ENCODE data around the gene MPO.

MPO gene

DNA sequence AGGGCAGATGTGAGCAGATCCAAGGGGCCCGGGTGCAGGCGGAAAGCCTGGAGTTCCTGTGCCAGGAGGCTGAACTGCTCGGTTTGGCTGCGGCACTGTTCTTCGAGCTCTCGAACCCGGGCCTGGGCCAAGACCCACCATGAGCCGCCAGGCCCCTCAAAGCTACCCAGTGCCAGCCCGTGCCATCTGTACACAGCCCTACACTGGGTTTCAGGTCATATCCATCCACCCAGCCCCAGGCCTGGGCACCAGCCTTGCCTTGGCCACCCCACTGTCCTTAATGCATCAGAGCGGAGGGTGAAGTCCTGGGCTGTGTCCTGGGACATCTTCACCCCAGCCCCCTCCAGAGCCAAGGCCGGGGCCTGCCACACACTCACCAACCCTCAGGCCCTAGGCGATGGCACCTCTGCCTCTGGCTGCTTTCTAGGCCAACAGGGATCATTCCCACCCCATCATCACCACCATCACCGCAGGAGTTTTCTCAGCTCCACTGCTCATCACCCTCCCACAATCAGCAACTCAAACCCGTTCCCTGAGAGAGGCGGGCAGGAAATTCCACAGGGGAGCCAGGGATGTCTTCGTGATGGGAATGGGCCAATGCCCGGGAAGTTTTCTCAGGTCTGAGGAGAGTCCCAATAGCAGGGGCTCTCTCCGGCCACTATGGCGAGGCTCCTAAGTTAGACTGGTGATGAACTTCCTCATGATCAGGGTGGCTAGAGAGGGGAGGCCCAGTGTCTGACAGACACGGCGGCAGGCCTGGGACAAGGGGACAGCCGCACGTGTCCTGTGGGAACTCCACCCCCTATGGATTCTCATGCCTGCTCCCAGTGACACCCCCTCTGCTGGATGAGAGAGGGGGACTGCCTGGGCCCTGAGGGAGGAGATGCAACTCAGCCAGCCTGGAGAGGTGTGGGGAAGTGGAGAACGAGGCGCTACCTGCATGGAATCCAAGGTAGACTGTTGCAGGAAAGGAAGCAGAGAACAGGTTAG lies 38.7 kb upstream of the MPO start:
- DNase-seq = no peak

DNA sequence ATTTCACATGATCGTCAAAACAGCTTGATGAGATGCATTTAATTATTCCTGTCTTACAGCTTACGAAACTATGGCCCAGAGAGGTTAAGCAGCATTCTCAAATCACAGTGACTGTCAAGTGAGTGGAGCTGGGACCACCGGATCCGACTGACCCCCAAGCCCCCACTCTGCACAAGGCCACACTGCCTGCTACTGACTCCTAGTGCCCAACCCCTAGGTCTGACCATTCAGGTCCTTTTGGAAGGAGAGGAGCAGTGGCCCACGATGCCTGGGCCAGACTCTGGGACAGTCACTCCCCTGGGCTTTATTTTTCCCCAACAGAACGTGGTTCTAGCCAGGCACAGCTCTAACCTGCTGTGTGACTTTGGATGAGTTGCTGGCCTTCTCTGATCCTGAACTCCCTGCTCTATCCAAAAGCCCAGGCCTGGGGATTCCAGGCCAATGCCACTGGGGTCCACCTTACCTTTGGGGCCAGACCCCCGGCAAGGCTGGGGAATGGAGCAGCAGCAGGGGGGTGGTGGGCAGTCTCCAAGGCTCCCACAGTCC lies 38.0 kb upstream of the MPO start:
- no peak for DNase-seq

DNA sequence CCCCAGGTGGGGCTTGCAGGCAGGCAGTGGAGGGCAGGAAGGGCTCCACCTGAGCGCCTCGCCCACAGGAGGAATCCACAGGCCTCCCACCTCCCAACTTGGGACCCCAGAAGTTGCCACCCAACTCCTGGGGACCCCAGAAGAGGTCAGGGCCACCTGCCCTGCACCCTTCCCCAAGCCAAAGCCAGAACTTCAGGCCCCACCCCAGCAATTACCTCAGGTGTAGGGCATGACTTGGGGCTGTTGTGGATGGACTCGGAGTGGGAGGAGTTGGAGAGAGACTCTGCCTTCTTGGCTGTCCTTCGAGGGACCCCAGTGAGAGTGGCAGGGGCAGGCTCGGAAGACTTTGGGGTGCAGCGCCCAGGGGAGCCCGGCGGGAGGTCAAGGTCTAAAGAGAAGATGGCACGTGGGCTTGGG lies 37.3 kb upstream of the MPO start:
- DNase-seq = no peak

DNA sequence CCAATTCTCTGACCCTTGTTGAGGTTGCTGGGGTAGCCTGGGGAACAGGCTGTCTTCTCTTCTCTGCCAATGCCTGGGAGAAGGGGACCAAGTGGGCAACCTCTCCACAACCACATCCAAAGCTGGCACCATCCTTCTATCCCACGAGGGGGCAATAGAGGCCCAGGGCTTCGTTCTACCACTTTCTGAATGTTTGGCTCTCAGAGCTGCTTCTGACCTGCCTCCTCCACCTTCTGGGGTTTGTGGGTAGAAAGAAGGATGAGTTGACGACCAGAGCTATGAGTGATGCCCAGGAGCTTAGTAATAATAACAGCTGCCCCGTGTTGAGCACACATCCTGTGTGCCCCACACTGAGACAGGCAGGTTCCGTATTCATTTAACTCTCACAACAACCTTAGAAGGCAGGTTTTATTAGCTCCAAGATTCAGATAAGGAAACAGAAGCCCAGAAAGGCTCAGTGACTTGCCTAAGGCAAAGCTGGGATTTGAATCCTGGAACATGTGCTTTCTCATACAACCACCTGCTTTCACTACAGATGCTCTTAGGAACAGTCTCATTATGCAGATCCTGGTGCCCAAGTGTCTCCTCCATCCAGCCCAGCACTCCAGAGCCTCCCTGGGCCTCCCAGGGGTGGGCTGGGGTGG lies 36.8 kb upstream of the MPO start:
- DNase-seq = peak; percentile 78

DNA sequence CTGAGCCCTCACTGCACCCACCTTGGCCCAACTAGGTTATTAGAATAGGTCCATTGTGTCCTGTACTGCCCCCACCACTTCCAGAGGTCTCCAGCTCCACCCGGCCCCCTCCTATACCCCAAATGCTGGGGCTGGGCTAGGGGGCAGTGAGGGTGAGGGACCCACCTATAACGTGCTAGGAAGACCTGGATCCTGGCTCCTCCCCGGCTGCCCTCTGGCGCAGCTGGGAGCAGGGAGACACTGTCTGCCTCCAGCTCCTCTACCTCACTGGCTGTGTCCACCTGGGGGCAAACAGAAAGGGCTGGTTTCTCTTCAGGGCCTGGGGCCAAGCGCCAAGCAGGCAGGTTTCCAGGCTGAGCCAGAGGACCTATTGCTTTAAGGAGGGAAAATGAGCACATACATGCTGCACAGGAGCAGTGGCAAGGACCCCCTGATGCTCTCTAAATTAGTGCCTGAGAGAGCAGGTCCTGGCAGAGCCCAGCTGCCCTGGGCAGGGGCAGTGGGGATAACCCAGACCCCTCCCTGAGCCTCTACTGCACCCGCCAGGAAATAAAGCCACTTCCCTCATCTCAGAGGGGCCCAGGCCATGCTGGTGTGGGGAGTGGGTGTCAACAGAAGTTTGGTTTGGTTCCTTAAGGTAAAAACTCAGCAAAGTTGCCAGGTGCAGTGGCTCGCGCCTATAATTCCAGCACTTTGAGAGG lies 35.7 kb upstream of the MPO start:
- no peak for DNase-seq

DNA sequence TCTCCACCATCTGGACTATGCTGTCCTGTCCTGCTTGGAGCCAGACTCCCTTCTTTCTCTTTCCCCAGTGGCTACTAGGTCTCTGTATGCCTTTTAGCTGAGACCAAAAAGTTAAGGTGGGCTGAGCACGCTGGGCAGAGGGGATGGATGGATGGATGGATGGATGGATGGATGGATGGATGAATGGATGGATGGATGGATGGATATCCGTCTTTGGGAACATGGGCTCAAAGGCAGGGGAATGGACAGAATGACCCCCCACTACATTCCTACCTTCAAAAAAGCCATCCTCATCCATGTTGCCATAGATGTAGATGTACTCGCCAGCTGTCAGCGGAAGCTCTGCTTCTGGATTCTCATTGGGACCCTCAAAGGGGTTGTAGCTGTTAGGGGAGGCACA lies 35.0 kb upstream of the MPO start:
- no peak for DNase-seq

DNA sequence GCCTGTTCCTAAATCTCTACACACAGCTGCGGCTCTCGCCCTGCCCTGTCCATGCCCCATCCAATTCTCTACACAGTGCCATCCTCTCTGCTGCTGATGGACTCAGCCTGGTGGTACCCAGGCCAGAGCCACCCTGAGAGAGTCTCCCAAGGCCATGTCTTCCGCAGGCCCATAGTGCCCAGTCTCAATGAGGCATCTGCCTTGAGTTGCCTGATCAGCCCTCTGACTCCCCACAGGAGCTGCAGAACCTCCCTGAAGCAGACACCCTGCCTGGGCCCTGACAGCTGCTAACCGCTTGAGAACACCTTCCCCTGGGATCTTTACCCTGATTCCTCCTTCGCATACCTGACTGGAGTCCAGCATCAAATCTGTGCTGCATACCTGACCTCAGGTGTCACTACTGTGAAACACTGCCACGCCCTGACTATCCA lies 34.6 kb upstream of the MPO start:
- no peak for DNase-seq

DNA sequence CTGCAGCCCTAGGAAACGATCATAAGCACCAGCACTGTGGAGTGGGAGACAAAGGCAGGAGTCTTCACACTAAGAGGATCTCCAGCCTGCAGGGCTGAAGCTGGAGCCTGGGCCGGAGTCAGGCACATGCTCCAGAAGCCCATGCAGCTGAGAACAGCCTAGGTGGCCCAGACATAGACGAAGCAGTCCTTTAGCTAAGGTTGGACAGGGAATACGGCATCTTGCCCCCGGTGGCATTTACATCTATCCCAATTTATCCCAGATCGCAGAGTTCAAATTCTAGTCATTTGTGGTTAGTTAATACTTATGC lies 33.9 kb upstream of the MPO start:
- DNase-seq = no peak

DNA sequence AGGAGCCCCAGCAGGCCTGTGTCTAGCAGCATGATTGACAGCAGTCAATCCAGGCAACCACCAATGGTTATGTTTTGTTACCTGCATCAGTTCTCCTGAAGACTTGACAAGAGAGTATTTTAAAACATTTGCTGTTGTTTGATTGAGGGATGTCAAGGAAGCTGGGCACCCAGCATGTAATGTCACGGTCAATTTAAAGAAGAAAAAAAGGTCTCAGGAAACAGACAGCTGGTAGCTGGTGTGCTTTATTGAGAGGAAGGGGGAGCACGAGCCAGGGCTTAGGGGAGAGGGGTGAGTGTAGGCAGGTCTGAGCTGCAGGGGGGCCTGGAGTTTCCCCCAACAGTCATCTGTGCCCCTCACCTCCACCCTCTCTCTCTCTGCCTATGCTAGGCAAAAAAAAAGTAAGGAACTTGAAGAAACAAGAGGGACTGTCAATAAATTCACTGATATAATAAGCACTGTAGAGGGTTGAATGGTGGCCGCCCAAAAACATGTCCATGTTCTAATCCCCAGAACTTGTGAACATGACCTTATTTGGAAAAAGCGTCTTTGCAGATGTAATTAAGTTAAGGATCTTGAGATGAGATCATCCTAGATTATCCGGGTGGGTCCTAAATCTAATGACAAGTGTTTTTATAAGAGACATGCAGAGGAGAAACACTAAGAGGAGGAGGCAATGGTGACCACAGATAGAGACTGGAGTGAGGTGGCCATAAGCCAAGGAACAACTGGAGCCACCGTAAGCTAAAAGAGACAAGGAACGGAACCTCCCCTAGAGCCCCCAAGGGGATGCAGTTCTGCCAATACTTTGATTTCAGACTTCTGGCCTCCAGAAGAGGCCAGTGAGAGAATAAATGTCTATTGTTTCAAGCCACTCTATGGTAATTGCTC lies 33.3 kb upstream of the MPO start:
- no peak for DNase-seq

DNA sequence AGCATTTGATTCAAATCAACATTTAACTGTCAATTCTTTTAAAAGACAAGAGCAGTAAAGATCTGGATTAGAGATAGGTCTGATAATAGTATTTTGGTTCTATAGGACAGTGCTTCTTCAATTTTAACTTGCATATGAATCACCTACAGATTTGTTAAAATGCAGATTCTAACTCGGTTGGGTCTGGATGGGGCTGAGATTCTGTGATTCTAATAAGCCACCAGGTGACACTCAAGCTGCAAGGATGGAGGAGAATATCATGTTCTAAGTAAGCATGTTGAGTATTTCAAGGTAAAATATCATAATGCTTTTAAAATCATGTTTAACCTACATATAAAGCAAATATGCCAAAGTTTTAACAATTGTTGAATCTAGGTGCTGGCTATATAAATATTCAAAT lies 32.1 kb upstream of the MPO start:
- no peak for DNase-seq

DNA sequence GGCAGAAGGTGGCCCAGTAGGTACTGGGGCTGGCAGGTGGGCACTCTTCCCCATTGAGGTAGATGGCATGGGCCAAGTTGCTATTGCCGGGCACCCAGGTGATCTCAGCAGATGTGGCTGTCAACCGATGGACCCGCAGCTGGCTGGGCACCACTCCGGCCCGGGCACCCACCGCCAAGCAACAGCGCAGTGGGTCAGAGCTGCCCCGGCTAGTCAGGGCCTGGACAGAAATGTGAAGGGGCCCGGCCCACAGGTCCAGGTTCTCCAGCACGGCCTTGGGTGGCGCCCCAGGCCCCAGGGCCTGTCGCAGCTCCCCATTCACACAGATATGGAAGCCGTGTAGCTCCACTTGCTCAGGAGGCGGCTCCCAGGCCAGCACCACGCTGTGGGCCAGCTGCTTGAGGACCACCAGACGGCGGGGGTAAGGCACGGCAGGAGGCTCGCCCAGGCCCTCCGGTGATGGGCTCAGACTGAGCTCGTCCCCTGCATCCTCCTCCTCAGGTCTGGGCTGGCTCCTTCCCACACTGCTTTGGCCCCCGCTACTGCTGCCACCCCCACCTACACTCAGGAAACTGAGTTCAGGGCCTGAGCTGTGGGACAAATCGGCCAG lies 31.4 kb upstream of the MPO start:
- no peak for DNase-seq

DNA sequence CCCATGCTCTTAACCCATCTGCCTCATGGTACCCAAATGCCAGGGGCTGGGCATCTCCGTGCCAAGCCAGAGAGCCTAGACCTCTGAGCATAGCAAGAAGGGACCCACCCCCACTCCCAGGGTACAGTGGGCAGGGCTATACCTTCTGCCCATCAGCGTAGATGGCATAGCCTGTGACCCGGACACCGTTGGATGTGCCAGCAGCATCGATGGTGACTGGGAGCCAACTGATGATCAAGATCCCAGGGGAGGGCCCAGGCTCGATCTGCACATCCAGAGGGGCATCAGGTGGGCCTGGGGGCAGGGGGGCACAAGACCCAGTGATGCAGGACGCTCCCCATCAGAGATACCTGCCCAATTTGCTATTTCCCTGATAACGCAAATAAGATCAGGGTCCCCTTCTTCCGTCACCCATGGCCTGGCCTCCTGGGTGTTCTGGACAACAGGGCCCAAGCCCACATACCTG lies 30.7 kb upstream of the MPO start:
- DNase-seq = no peak

DNA sequence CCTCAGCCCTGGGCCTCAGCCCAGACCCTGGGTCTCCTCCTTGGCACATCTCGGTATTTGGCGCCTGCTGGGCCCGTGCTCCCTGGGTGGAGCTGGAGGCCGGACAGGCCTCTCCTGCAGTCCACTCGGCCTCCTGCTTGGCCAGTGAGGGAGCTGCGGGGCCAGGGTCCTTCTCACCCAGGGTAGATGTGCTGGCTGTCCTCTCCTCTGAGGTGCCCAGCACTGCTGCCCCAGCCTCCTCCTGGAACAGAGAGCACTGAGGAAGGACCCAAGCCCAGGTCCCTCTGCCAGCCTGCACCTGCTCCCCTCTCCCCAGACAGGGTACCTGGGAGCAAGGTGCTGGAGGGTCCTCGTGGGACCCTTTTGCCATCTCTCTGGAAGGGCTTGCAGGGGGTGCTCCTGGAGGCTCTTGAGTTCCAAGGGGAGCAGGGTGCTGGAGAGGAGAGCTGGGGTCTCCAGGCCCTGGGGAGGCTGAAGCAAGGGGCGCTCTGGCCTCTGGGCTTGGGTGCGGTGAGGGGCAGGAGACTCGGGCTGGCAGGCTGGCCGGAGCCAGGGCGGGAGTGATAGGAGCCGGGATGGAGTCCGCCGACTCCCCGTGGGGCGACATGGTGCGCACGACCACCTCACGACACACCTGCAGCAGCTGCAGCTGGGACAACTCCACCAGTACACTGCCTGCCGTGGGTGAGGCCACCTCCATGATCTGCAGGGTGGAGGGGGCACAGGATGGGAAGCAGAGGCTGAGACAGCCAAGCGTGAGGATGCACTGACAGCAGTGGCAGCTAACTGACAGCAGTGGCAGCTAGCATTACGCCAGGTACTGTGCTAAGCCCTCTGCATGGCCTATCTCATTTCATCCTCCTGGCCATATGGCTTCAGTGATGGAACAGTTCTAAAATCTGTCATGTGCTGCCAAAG lies 30.0 kb upstream of the MPO start:
- no peak for DNase-seq

DNA sequence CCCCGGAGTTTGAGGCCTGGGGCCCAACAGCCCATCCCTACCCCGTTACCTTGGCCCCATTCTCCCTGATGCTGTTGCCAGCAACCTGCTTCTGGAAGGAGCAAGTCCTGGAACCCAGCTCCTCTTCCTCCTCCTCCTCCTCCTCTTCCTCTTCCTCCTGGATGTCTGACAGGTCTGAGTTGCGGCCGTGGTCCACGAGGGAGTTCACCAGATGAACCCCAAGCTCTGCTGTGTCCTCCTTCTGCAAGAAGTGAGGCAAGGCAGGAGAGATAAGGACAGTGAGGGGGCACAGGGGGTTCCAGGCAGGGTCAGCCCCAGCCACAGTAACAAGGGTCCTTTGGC lies 29.2 kb upstream of the MPO start:
- DNase-seq = no peak

DNA sequence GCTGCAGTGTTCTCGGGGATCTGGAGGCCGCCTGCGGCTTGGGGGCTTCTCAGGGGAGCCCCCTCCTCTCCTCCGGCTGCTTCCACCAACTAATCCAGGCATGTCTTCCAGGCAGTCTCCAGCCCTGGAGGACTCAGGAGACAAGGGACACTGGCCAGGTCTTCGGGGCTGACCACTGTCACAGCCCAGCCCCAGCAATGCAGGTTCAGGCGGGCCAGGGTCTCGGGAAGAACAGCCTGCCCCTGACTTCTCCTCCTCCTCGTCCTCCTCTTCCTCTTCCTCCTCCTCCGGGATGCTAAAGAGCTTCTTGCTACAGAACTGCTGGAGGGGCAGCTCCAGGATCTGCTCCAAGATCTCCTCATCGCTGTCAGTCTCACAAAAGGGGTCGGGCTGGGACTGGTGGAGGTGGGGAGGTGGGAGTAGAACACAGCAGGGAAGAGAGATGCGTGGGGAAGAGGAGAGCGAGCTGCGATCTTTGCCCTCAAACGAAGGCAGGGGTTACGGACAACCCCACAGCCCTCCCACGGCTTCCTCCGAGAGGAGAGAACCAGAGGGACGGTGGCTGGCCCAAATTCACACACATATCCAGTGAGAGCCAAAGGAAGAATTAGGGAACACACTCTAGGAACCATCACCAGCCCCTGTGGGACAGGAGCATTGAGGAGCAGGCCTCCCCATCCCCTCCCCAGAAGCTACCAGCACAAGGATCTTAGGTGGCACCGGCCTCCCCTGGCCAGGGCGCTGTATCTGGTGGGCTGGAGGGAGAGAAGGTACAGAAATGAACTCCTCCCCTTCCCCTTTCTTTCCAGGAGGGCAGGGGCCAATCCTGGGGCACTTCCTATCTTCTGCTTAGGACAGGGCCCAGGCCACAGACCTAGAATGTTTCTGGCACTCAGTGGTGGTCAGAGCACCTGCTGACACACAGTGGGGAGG lies 28.5 kb upstream of the MPO start:
- no peak for DNase-seq

DNA sequence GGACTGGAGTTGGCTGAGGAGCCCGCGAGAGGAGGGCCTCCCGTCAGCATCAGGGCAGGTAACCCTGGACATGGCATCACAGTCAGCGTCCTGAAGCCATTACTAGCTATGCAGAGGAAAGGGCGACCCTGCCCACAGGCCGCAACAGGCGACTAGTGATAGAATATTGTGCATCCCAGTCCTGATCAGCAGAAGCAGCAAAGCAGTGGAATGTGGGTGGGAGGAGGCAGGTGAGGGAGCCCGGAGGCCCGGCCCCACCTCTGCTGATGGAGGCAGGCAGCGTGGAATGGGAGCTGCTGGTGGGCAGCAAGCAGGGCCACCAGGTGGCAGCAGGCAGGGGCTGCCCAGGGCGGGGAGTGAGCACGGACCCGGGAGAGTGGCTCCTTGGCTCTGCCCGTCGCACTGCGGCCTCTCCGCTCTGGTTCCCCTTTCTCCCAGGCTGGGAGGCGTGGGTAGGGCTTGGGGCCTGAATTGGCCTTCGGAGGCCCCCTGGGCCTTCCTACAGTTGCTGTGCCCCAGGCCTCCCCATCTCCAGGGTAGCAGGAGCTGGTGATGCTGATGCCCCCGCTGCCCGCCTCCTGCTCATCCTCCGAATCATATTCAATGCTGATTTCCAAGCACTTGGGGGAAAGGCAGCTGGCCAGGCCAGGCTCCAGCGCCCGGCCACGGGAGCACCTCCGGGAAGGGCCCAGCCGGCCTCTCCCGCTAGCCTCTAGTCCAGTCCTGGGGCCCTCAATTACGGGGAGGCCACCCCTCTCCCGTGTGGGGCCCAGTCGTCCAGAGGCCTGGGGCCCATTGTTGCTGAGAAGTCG lies 27.6 kb upstream of the MPO start:
- DNase-seq = no peak

DNA sequence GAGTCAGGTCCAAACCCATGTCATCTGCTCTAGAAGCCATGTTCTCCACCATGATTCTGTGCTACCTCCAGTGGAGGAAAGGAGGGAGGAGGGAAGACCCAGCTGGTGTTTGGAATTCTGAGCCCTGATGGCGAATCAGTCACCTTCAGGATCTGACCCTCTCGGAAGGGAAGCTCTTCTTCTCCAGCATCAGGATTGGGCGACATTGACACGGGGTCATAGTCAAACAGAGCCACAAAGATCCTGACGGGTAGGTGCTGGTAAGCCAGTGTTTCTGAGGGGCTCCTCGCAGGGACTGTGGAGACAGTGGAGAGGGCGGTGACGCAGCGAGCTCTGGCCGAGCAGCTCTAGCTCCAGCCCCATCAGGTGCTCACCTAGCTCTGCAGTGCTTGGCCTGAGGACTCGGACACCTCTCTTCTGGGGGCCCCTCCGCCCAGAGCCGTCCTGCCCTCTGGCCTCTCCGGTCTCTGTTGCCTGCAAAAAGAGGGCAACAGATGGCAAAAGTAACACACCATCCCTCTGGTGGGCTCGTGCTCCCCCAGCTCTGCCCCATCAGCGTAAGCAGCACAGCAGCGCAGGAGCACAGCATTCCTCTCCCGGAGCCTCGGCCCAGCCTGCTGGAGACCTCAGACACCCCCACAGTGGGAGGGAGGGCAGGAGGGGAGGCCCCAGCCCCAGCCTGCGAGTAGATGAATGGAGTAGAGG lies 26.9 kb upstream of the MPO start:
- no peak for DNase-seq

Measured in RPMI8226 (cell line).